ENCODE measurements around the gene FN1.
A peak's percentile ranks its signal among the peaks of the same experiment; 100 is the strongest.

The FN1 gene

GRCh38 chr2:215435870-215436704, at the start of gene FN1:
TSS of gene FN1 (minus strand) at chr2:215436068. CDS start at chr2:215435802, 266 bp downstream.
- DNase-seq, result peak; percentile 68 to 73

DNA sequence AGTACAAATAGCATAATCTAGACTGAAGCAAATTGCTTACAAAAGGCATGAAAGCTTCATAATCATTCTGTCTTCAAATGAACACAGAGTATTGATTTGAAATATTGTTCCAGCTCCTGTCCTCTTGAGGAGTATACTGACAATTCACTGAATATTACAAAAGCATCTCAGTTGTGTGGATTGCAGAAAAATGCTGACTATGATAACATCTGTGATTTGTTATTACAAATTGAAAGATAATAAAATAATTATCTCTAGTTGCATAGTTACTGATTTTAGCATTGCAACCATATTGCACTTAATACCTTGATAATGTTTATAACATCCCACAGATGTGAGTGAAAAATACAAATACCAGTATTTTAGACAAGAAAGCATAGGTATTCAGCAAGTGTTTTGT, 49.2 kb upstream of the FN1 start:
- DNase-seq, result no peak

DNA sequence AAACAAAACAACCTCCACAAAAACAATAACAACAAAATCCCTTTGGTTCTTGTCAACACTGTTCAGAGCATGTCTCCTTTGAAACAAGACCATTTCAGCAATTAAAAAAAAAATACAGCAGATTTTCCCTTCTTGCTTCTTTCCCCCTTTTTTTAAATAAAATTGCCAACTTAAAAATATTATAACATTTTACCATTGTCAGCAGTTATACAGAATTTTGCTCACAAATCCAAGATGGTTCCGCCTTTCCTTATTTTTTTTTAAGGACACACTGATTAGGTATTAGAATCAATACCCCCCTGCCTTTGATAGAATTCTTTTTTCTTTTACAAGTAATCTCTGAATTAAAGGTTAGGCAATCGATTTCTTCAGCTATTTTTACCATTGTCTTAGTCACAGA, 48.7 kb upstream of the FN1 start:
- DNase-seq, result no peak

GRCh38 chr2:215483431-215483830, 47.6 kb upstream of the FN1 start:
- DNase-seq, result no peak

DNA sequence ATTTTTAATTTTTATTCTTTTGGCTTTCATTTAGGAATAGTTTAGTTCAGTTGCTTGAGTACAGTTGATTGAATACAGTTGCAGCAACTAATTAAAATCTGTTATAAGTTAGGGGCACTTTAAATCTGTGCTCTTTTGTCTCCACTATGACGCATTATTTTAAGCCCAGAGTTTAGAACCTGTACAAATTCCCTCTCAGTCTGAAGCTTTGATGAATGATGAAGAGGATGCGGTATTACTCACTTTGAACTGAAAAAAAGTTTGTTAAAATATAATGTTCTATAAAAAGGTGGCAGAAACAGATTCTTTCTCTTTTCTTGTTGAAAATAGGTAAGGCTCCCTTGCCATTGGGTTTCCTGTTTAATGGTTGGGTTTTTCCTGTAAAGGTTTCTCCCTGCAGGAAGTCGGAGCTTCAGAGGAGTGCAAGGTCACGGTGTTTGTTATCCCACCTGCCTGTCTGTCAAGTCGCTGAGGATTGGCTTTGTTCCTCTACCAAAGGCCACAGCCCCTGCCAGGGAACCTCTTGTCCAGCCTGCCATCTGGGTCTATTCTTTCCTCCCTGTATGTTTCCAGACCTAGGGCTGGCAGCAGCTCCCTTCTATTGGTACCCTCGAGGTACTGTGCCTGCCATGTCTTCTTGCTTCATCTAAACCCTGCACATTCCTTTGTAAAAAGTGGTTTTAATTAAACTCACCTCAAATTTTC, 43.8 kb upstream of the FN1 start:
- no peak for DNase-seq

GRCh38 chr2:215479121-215479520, 43.3 kb upstream of the FN1 start:
- no peak for DNase-seq

DNA sequence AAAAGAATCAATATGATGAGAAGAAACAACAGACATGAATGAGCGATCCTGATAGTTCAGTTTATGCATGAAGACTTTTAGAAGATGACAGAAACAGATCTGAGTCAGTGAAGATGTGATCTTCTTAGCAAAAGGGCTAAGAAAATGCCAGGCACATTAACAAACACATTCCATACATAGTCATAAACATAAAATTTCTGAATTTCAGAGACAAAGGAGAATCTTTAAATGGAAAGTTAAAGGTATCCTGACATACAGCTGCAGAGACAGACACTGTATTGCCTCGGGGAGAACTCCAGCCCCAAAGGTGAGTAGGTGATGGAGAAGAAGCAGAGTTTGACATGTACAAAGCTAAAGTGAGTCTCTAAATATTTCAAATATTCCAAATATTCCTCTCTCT, 40.6 kb upstream of the FN1 start:
- no peak for DNase-seq

- no peak for DNase-seq
Observed at GRCh38 chr2:215466097-215466909, 30.4 kb upstream of the FN1 start.

- DNase-seq, result no peak
Observed at GRCh38 chr2:215465256-215465655, 29.4 kb upstream of the FN1 start.

DNA sequence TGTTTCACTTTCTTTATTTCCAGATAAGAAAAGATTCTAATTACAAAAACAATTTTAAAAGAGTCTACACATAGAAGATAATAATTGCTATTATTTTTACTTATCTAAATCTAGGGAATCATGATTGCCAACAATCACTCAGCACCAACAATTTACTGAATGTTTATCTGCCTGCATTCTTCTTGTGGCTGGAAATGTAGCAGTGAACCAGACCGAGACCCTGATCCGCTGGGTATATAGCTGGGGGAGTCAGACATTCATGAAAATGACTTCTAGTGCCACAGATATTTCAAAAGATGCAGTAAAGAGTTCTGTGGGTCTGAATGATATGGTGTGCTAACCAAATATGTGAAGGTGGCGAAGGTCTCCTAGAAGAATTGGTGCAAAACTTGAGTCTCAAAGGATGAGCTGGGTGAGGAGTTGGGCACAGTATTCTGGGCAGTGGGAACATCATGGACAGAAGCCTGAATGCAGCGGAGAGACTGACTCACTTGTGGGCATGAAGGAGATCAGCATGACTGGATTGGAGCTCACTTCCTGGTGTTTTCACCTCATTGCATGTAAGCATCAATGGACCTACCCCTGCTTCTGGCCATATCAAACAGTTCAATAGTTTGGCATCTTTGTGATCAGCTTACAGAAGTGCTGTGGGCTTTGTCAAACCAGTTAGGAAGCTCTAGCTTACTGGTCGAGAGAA, 26.1 kb upstream of the FN1 start:
- no peak for DNase-seq

DNA sequence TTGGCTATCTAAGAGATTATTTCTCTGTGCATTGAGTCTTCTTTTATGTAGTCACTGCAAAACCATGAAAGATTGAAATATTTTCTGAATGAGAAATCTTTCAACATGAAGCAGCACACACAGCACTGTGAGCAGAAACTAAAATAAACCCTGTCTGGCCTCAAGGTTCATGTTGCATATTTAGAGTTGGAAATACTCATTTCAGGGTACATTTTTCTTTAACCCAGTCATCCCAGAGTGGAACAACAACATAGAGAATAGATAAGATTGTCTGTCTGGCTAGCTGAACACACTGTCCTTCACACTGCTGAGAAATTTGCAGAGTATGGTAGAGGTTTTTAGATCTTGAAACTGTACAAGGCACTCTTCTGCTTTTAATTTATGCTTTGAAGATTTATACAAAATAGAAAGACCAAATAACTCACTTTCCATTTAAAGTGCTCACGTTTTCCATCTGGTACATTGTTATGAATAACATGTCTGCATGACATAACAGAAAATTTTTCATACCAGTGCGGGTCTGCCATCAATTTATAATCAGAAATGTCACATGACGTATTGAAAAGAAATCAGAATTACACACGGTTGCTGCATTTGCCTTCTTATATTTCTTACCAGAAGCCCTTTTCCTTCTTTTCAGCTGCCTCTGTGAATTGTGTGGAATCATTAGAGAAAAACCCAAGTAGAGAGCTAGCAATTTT, 25.0 kb upstream of the FN1 start:
- DNase-seq, result no peak

GRCh38 chr2:215455958-215456357, 20.1 kb upstream of the FN1 start:
- no peak for DNase-seq

GRCh38 chr2:215454519-215455246, 18.8 kb upstream of the FN1 start:
- no peak for DNase-seq

DNA sequence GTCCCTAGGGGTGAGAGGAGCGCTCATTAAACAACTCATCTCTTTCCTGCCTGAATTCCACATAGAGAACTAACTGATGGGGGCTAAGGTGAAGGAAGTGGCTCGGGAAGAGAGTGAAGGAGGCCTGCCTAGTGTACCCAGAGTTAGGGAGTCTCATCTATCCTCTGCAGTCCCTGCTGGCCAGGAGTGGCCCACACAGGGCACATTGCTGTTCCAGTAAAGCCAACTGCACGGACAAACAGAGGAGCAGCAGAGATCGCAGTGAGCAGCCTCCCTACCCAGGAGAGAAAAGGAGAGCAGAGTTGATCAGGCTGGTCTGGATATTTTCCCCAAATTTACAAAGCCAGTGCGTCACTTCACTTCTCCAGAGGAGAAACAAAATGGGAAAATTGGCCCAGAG, 16.9 kb upstream of the FN1 start:
- DNase-seq, result no peak

- DNase-seq, result no peak
Observed at GRCh38 chr2:215451012-215451756, 15.3 kb upstream of the FN1 start.

DNA sequence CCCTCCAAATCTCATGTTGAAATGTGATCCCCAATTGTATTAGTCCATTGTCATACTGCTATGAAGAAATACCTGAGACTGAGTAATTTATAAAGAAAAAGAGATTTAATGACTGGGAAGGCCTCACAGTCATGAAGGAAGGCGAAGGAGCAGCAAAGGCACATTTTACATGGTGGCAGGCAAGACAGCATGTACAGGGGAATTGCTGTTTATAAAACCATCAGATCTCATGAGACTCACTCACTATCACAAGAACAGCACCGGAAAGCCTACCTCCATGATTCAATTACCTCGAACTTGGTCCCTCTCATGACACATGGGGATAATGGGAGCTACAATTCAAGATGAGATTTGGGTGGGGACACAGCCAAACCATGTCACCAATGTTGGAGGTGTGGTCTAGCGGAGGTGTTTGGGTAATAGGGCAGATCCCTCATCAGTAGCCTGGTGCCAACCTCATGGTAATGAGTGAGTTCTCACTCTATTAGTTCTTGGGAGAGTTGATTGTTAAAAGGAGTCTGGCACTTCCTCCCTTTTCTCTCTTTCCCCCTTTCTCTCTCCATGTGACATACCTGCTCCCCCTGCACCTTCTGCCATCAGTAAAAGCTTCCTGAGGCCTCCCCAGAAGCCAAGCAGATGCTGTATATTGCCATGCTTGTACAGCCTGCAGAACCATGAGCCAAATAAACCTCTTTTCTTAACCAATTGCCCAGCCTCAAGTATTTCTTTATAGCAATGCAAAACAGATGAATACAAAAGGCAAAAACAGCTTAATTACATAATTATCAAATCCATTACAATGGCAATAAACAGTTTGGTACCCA, 14.5 kb upstream of the FN1 start:
- DNase-seq, result no peak

DNA sequence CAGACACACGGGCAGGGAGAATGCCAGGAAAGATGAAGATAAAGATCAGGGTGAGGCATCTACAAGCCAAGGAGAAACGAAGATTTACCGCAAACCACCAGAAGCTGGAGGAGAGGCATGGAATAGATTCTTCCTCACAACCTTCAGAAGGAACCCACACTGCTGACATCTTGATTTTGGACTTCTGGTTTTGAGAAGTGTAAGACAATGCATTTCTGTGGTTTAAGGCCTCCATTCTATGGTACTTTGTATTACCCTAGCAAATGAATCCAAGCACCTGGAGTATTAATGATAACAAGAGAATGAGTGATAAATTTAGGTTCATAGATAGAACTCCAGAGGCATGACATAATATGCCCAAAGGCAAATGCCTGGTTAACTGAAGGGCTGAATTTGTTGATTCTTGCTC, 11.8 kb upstream of the FN1 start:
- DNase-seq, result no peak

GRCh38 chr2:215447056-215447455, 11.2 kb upstream of the FN1 start:
- DNase-seq, result no peak

DNA sequence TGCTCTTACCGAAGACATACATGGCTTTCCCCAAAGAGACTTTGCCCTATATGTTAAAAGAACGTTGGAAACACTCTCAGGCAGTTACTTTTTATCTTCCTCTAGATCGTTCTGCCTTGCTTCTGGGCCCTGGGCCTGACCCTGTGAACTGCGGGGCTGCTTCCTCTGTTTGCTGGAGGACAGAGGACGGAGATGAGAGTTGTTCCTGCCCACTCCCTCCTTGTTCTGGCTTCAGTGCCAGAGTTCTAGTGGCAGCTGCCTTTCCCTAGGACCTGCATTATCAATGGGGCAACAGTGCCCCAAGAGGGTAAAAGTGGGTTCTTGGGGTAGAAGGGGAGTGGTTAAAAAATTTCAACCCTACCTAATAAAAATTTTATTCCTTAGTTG, 6.5 kb upstream of the FN1 start:
- no peak for DNase-seq

Data from activated T-cell treated with anti-CD3 and anti-CD28 coated beads, Interleukin-2, amount 50 U/mL, for 48 hours (primary cell).